Lower lobe of right lung (tissue), 2 donors: Measurements from ENCODE around the gene RPL32. TPM values are rescaled to one million over a fixed set of nuclear protein-coding genes. Genes with fewer than 3 reads are reported as not detected.

Source experiments
- ATAC-seq, 2 donors: fragments of 200-7000 bp; cut with Tn5 transposase; one replicate each; pipeline ENCODE4 v1.9.1; 2020 to 2022; ENCODE audit warnings: mild to moderate bottlenecking in 2 of 2, moderate library complexity in 2 of 2
- DNase-seq: peaks from one replicate; pipeline ENCODE4 v3.0.0-alpha.2; 2020
- H3K27ac ChIP-seq: fragments of 200-600 bp; one replicate; pipeline ENCODE4 v1.8.0; 2022
- H3K27me3 ChIP-seq: fragments of 200-600 bp; one replicate; pipeline ENCODE4 v1.8.0; 2022; ENCODE audit warnings: low read depth
- H3K36me3 ChIP-seq: fragments of 200-600 bp; one replicate; pipeline ENCODE4 v1.8.0; 2022; ENCODE audit warnings: mild to moderate bottlenecking
- H3K4me1 ChIP-seq: fragments of 200-600 bp; one replicate; pipeline ENCODE4 v1.8.0; 2022
- H3K4me3 ChIP-seq: fragments of 200-600 bp; one replicate; pipeline ENCODE4 v1.8.0; 2022; ENCODE audit warnings: mild to moderate bottlenecking
- H3K9me3 ChIP-seq: fragments of 200-600 bp; one replicate; pipeline ENCODE4 v1.8.0; 2022
- intact Hi-C: fragments of 100-400 bp; cut with DNase I; formaldehyde crosslinking; loops from one replicate; pipeline ENCODE4 v1.11.0; 2022
- long read RNA-seq: library from polyadenylated mRNA; unstranded; transcript quantifications from one replicate; pipeline ENCODE4 v2.0.0, GENCODE V29; 2021
- total RNA-seq: library from RNA; stranded (reverse); fragmentation: NEBNext Ultra II Directional; extraction: Animal tissue kit (Norgen Biotek cat#: 25700); gene quantifications from one replicate; pipeline ENCODE4 v1.2.1, GENCODE V29; 2021
- TF ChIP-seq, protein P1 (sequence below): fragments of 200-600 bp; IDR thresholded peaks from one replicate; pipeline ENCODE4 v1.8.0; 2022; ENCODE audit warnings: antibody characterized with exemption, mild to moderate bottlenecking
- donor health status: DM: no; HTN: yes; CAD: no; lungs with severe emphysema.

Gene RPL32
- total RNA-seq = 1,243 TPM
- long read RNA-seq, transcript RPL32-204 (4 exons, 2,117 nt) = major isoform, 320 of 325 reads
- long read RNA-seq, partial matches to known transcripts = 2 of 325 reads
- long read RNA-seq, other reads (novel, unspliced or antisense) = 0 of 325 reads

DNA sequence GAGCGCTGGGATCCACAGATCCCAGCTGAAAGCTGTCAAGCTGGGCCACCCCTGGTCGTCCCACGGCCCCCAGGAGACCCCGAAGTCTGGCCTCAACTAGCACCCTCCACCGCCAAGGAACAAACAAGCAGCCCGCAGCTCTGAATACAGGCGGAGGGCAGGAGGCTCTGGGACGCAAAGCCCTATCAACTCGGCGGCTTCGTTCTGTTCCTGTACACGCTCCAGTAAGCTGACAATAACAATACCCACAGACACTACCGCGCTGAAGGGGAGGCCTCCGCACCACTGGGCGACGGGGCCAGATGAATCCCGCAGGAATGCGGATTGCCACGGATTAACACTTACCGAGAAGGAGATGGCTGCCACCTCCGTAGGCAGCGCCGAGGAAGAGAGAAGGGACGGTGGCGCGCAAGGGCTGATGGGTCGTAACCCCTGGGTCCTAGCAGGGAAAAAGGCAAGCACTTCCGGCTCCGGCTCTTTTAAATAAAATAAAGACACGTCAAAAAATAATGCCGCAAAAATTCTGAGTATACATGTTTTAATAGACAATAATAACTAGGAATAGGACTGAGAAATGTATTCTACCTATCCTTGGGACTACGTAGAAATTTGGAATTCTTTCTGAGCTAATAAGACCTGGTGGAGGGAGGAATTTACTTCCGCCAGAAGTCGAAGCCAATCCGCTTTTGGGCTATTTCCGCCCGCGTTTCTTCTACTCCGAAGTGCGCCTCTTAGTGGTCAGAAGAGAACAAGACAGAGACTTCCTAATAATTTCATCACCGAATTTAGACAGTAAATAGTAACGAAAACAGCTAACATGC, at the start of gene RPL32:
RPL32 (minus strand) TSS at position 417 of the 821 bp plus-strand sequence. CDS start 1,328 bp downstream, outside the sequence.
- TF ChIP-seq, protein P1, sequence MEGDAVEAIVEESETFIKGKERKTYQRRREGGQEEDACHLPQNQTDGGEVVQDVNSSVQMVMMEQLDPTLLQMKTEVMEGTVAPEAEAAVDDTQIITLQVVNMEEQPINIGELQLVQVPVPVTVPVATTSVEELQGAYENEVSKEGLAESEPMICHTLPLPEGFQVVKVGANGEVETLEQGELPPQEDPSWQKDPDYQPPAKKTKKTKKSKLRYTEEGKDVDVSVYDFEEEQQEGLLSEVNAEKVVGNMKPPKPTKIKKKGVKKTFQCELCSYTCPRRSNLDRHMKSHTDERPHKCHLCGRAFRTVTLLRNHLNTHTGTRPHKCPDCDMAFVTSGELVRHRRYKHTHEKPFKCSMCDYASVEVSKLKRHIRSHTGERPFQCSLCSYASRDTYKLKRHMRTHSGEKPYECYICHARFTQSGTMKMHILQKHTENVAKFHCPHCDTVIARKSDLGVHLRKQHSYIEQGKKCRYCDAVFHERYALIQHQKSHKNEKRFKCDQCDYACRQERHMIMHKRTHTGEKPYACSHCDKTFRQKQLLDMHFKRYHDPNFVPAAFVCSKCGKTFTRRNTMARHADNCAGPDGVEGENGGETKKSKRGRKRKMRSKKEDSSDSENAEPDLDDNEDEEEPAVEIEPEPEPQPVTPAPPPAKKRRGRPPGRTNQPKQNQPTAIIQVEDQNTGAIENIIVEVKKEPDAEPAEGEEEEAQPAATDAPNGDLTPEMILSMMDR = peak; percentile 82
- peaks cover 40% of the 10 kb centered on the region for H3K4me1 ChIP-seq
- H3K27me3 ChIP-seq = no peaks in the 10 kb centered on the region
- ATAC-seq (peak; percentile 97 to 98), DNase-seq (peak; percentile 93)
- peak within 1 kb of the TSS; percentile 98 for H3K27ac ChIP-seq
- peaks cover 36% of the 10 kb centered on the region for H3K36me3 ChIP-seq
- intact Hi-C loops = no loop called here
- no peaks in the 10 kb centered on the region for H3K9me3 ChIP-seq
- H3K4me3 ChIP-seq = peak within 1 kb of the TSS; percentile 97

DNA sequence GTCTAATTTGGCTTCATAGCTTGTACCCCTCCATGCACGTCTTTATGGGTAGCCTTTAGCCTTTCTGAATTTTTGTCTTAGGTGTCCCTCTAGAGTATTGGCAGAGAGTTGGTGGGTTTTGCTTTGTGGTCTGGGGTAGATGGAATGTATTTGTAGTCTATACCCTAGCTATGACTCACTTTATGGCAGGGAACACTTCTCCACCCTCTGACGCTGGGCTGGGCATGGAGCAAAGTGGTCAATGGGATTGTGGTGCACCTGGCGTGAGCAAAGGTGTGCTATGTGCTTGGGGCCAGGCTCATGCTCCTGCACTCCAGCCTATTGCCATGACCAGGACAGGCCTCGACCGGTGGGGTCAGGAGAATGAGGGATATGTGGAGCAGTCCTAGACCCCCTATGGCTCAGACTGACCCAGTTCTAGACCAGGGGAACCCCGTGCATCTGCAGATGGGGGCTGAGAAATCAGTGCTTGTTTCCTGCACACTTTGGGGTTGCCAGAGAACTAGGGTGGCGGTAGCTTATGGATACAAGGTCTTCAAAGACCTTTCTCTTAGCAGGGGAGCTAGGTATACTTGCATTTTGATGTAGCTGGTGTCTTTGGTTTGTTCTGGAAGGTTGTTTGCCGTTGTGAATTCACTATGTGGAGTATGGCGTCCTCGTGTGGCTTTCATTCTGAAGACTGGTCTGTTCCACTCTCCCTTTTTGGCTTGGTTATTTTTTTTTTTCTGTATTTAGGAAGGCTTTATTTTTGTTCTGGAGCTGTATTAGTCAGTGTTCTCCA, 49.4 kb upstream of the RPL32 start:
- Histone ChIP-seq H3K27me3 (peaks cover 9% of the 10 kb centered on the region), H3K4me1 (peaks cover 13% of the 10 kb centered on the region), H3K9me3 (no peaks in the 10 kb centered on the region), H3K27ac (no peak overlapping the region), H3K36me3 (no peaks in the 10 kb centered on the region), H3K4me3 (no peak overlapping the region)
- DNase-seq (no peak), ATAC-seq (no peak)
- TF ChIP-seq, protein P1 = no peak
- intact Hi-C loops = no loop called here

DNA sequence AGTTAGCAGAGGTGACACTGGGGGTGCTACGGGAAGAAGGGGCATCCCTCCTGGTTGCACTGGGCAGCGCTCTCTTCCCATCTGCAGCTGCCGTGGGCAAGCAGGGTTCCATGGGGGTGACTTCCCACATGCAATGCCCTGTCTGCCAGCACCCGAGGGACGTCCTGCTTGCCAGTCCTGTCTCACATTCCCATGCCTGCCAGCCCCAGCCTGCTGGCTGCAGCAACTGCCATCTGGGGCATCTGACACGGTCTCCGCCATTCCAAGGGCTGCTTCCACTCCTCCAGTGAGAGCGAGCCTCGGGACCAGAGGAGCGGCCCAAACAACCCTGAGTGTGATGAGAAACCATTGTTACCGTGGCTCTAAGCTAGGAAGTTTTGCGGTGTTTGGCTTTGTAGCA, 45.4 kb upstream of the RPL32 start:
- H3K27me3 ChIP-seq = peaks cover 15% of the 10 kb centered on the region

DNA sequence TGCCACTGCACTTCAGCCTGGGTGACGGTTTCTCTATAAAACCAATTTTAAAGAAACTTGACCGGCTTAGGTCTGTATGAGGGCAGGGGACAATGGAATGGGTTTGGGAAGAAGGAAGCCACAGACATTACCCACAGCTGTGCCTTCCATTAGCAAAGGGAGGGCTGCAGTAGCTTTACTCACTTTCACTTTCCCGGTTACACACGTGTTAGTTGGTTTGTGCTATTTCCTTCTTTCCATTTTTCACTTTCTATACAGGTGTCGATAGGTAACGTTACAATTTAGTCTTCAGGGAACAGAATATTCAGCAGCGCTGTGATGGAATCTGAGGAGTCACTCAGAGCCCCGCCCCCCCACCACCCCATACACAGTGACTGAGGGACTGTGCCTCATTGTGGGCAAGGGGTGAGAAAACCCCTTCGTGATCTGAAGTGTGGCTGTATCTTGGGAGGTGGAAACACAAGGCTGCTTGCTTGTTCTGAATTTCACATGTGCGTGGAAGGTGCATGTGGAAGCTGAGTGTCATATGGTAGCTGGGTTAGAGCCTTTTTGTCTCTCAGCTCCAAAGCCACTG, 44.8 kb upstream of the RPL32 start:
- H3K4me3 ChIP-seq = no peak overlapping the region
- no peak for DNase-seq
- H3K27me3 ChIP-seq = peaks cover 15% of the 10 kb centered on the region
- no peaks in the 10 kb centered on the region for H3K4me1 ChIP-seq
- intact Hi-C loops = no loop called here
- no peak overlapping the region for H3K27ac ChIP-seq
- H3K9me3 ChIP-seq = no peaks in the 10 kb centered on the region
- H3K36me3 ChIP-seq = no peaks in the 10 kb centered on the region
- TF ChIP-seq, protein P1 = no peak
- ATAC-seq = no peak

More for the DNA sequence above, 45.4 kb upstream of the RPL32 start:
- intact Hi-C loops = no loop called here
- TF ChIP-seq, protein P1 = no peak
- DNase-seq (peak; percentile 36), ATAC-seq (no peak)
- H3K4me1 ChIP-seq = peaks cover 3% of the 10 kb centered on the region
- no peaks in the 10 kb centered on the region for H3K9me3 ChIP-seq
- H3K27ac ChIP-seq = no peak overlapping the region
- no peak overlapping the region for H3K4me3 ChIP-seq
- no peaks in the 10 kb centered on the region for H3K36me3 ChIP-seq

DNA sequence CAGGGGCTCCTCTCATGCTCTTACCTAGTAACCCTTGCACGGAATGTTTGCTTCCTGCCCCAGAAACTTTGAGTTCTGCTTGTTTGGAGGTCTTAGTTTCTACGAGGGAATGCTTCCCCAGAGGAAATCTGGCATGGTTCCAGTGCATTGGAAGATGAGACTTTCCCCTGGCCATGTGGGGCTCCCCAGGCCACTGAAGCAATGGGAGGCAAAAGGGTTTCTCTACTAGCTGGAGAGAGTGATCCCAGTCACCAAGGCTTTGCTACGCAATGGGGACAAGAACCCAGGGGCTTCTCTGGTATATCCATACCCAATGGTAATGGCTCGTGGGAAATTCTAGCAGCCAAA, 44.2 kb upstream of the RPL32 start:
- Histone ChIP-seq H3K4me1 (no peaks in the 10 kb centered on the region), H3K27me3 (peaks cover 15% of the 10 kb centered on the region), H3K9me3 (no peaks in the 10 kb centered on the region), H3K36me3 (no peaks in the 10 kb centered on the region), H3K4me3 (no peak overlapping the region), H3K27ac (no peak overlapping the region)
- intact Hi-C loops = no loop called here
- DNase-seq = no peak
- TF ChIP-seq, protein P1 = no peak
- no peak for ATAC-seq
